HepG2 (cell line): ENCODE data around the gene HECTD1. TPM values are rescaled to one million over a fixed set of nuclear protein-coding genes. Genes with fewer than 3 reads are reported as not detected.
A peak's percentile ranks its signal among the peaks of the same experiment; 100 is the strongest.

ENCODE experiments used
- ARNTL ChIP-seq: sonication (generic); formaldehyde crosslinking; IDR thresholded peaks from 2 replicates; pipeline ENCODE4 v1.4.0; 2020; ENCODE audit warnings: mild to moderate bottlenecking, missing genetic modification reagents
- GPN1 ChIP-seq: sonication (generic); formaldehyde crosslinking; IDR thresholded peaks from 2 replicates; pipeline ENCODE4 v1.5.1; 2020; ENCODE audit warnings: missing genetic modification reagents, borderline replicate concordance
- NONO ChIP-seq, 2 experiments: fragments of 450-650 bp in 1 of 2; sonication (generic) in 1 of 2; formaldehyde crosslinking in 1 of 2; IDR thresholded peaks in 1 of 2; conservative IDR thresholded peaks in 1 of 2; 2 replicates each; pipeline versions ENCODE4 v1.6.1 to v1.8.0; 2017 to 2022; ENCODE audit warnings: mild to moderate bottlenecking in 1 of 2, missing genetic modification reagents in 1 of 2, moderate library complexity in 1 of 2
- POLR2AphosphoS5 ChIP-seq: IDR thresholded peaks from 2 replicates; pipeline ENCODE4 v1.6.1; 2012; ENCODE audit warnings: low read depth, low read length
- SP2 ChIP-seq: sonication (generic); formaldehyde crosslinking; IDR thresholded peaks from 2 replicates; pipeline ENCODE4 v1.5.1; 2020; ENCODE audit warnings: mild to moderate bottlenecking, missing genetic modification reagents
- ZNF660 ChIP-seq: sonication (generic); formaldehyde crosslinking; IDR thresholded peaks from 2 replicates; pipeline ENCODE4 v1.5.1; 2020; ENCODE audit warnings: mild to moderate bottlenecking, low read depth, missing genetic modification reagents, borderline replicate concordance
- polyA plus RNA-seq, 8 experiments: library from polyadenylated mRNA; depleted of rRNA in 3 of 8; stranded (reverse) in 7 of 8; unstranded in 1 of 8; fragments of >200 nt; fragmentation: Illumina TruSeq in 4 of 8; extraction: Trizol in 4 of 8; gene quantifications; 2 replicates each; pipeline versions ENCODE4 v1.2.1 to v1.2.3, GENCODE V29; 2011 to 2016; ENCODE audit warnings: low read depth in 4 of 8, missing spikeins in 1 of 8, mixed read lengths in 1 of 8; ENCODE audit not compliant: insufficient read depth in 1 of 8
- total RNA-seq, 5 experiments: library from RNA; depleted of rRNA; stranded (reverse); fragments of >200 nt; fragmentation: Illumina TruSeq; extraction: Trizol; gene quantifications; 2 replicates each; pipeline ENCODE4 v1.2.3, GENCODE V29; 2016; ENCODE audit warnings: low read depth in 1 of 5
- TF ChIP-seq, protein P1 (sequence below): sonication (generic); formaldehyde crosslinking; IDR thresholded peaks from 2 replicates; pipeline ENCODE4 v1.4.0; 2020; ENCODE audit warnings: missing genetic modification reagents, borderline replicate concordance
- TF ChIP-seq, protein P2 (sequence below): sonication (generic); formaldehyde crosslinking; IDR thresholded peaks from 2 replicates; pipeline ENCODE4 v1.5.0; 2020; ENCODE audit warnings: missing genetic modification reagents, mild to moderate bottlenecking, borderline replicate concordance
- TF ChIP-seq, protein P3 (sequence below): sonication (generic); formaldehyde crosslinking; IDR thresholded peaks from 2 replicates; pipeline ENCODE4 v1.5.1; 2020; ENCODE audit warnings: missing genetic modification reagents, mild to moderate bottlenecking, borderline replicate concordance
- TF ChIP-seq, protein P4 (sequence below): sonication (generic); formaldehyde crosslinking; IDR thresholded peaks from 2 replicates; pipeline ENCODE4 v1.5.1; 2020; ENCODE audit warnings: mild to moderate bottlenecking, missing genetic modification reagents
- TF ChIP-seq, protein P5 (sequence below): fragments of 450-650 bp; IDR thresholded peaks from 2 replicates; pipeline ENCODE4 v1.6.1; 2016
- TF ChIP-seq, protein P6 (sequence below): sonication (generic); formaldehyde crosslinking; IDR thresholded peaks from 2 replicates; pipeline ENCODE4 v1.4.0; 2020; ENCODE audit warnings: mild to moderate bottlenecking, missing genetic modification reagents

HECTD1 gene
- total and polyA plus RNA-seq, 2 of the 13 experiments (the other 11 are each of a cell fraction or from before 2014, with no cell fraction given), result 312 to 560 TPM

DNA sequence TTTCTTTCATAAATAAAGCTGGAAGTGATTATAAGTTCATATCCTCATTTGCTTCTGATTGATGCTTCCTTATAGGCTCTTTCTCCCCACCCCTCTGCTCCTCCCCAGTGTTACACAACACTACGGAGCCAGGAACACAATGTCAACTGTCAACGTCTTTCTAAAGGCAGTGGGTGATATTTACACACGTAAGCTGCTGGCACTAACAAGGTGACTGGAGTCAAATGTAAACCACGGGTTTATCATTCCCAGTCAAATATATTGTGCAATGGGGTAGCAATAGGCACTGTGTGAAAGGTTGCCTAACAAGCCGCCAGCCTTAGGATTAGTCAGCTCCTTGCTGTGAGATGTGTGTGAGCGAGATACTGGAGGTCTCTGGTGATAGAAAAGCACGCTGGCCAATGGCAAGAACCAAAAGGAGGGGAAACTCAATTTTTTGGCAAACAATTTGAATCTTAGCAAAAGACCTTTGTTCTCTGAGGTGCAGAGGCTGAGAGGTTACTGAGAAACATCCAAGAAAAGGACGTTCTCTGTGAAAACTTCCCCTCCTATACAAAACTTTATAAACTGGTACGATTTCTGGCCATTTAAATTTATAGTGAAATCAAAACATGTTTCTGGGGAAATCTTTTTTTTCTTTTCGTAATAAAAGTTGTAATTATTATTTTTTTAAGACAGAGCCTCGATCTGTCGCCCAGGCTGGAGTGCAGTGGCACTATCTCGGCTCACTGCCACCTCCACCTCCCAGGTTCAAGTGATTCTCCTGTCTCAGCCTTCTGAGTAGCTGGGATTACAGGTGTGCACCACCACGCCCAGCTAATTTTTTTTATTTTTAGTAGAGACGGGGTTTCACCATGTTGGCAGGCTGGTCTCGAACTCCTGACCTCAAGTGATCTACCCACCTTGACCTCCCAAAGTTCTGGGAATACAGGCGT, 22.3 kb upstream of the HECTD1 start (continued):
- TF ChIP-seq, protein P1, sequence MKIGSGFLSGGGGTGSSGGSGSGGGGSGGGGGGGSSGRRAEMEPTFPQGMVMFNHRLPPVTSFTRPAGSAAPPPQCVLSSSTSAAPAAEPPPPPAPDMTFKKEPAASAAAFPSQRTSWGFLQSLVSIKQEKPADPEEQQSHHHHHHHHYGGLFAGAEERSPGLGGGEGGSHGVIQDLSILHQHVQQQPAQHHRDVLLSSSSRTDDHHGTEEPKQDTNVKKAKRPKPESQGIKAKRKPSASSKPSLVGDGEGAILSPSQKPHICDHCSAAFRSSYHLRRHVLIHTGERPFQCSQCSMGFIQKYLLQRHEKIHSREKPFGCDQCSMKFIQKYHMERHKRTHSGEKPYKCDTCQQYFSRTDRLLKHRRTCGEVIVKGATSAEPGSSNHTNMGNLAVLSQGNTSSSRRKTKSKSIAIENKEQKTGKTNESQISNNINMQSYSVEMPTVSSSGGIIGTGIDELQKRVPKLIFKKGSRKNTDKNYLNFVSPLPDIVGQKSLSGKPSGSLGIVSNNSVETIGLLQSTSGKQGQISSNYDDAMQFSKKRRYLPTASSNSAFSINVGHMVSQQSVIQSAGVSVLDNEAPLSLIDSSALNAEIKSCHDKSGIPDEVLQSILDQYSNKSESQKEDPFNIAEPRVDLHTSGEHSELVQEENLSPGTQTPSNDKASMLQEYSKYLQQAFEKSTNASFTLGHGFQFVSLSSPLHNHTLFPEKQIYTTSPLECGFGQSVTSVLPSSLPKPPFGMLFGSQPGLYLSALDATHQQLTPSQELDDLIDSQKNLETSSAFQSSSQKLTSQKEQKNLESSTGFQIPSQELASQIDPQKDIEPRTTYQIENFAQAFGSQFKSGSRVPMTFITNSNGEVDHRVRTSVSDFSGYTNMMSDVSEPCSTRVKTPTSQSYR (CRISPR knock-in tag), result peak; percentile 94; the same call in 1 of the 2 replicates
- TF ChIP-seq POLR2AphosphoS5, result peak; percentile 63
- TF ChIP-seq ARNTL, result peak; percentile 99
- no peak for TF ChIP-seq GPN1 (CRISPR knock-in tag)
- TF ChIP-seq, protein P2, sequence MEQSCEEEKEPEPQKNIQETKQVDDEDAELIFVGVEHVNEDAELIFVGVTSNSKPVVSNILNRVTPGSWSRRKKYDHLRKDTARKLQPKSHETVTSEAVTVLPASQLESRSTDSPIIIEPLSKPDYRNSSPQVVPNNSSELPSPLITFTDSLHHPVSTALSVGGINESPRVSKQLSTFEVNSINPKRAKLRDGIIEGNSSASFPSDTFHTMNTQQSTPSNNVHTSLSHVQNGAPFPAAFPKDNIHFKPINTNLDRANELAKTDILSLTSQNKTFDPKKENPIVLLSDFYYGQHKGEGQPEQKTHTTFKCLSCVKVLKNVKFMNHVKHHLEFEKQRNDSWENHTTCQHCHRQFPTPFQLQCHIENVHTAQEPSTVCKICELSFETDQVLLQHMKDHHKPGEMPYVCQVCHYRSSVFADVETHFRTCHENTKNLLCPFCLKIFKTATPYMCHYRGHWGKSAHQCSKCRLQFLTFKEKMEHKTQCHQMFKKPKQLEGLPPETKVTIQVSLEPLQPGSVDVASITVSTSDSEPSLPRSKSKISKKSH (CRISPR knock-in tag), result no peak
- TF ChIP-seq, protein P3, sequence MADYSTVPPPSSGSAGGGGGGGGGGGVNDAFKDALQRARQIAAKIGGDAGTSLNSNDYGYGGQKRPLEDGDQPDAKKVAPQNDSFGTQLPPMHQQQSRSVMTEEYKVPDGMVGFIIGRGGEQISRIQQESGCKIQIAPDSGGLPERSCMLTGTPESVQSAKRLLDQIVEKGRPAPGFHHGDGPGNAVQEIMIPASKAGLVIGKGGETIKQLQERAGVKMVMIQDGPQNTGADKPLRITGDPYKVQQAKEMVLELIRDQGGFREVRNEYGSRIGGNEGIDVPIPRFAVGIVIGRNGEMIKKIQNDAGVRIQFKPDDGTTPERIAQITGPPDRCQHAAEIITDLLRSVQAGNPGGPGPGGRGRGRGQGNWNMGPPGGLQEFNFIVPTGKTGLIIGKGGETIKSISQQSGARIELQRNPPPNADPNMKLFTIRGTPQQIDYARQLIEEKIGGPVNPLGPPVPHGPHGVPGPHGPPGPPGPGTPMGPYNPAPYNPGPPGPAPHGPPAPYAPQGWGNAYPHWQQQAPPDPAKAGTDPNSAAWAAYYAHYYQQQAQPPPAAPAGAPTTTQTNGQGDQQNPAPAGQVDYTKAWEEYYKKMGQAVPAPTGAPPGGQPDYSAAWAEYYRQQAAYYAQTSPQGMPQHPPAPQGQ (CRISPR knock-in tag), result peak; percentile 100
- TF ChIP-seq, protein P4, sequence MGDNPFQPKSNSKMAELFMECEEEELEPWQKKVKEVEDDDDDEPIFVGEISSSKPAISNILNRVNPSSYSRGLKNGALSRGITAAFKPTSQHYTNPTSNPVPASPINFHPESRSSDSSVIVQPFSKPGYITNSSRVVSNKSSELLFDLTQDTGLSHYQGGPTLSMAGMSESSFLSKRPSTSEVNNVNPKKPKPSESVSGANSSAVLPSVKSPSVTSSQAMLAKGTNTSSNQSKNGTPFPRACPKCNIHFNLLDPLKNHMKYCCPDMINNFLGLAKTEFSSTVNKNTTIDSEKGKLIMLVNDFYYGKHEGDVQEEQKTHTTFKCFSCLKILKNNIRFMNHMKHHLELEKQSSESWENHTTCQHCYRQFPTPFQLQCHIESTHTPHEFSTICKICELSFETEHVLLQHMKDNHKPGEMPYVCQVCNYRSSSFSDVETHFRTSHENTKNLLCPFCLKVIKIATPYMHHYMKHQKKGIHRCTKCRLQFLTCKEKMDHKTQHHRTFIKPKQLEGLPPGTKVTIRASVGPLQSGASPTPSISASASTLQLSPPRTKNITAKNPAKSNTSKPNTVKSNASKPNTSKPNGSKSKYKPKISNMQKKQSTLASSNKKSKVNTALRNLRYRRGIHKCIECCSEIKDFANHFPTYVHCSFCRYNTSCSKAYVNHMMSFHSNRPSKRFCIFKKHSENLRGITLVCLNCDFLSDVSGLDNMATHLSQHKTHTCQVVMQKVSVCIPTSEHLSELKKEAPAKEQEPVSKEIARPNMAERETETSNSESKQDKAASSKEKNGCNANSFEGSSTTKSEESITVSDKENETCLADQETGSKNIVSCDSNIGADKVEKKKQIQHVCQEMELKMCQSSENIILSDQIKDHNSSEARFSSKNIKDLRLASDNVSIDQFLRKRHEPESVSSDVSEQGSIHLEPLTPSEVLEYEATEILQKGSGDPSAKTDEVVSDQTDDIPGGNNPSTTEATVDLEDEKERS (CRISPR knock-in tag), result peak; percentile 100
- peak; percentile 87 for TF ChIP-seq SP2 (CRISPR knock-in tag)
- TF ChIP-seq, protein P5, sequence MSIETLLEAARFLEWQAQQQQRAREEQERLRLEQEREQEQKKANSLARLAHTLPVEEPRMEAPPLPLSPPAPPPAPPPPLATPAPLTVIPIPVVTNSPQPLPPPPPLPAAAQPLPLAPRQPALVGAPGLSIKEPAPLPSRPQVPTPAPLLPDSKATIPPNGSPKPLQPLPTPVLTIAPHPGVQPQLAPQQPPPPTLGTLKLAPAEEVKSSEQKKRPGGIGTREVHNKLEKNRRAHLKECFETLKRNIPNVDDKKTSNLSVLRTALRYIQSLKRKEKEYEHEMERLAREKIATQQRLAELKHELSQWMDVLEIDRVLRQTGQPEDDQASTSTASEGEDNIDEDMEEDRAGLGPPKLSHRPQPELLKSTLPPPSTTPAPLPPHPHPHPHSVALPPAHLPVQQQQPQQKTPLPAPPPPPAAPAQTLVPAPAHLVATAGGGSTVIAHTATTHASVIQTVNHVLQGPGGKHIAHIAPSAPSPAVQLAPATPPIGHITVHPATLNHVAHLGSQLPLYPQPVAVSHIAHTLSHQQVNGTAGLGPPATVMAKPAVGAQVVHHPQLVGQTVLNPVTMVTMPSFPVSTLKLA, result peak; percentile 93
- no peak for TF ChIP-seq NONO (IDR thresholded peaks at IDR 0.05)
- TF ChIP-seq NONO (CRISPR knock-in tag; conservative IDR thresholded peaks at IDR 0.05), result peak; percentile 100
- TF ChIP-seq, protein P6, sequence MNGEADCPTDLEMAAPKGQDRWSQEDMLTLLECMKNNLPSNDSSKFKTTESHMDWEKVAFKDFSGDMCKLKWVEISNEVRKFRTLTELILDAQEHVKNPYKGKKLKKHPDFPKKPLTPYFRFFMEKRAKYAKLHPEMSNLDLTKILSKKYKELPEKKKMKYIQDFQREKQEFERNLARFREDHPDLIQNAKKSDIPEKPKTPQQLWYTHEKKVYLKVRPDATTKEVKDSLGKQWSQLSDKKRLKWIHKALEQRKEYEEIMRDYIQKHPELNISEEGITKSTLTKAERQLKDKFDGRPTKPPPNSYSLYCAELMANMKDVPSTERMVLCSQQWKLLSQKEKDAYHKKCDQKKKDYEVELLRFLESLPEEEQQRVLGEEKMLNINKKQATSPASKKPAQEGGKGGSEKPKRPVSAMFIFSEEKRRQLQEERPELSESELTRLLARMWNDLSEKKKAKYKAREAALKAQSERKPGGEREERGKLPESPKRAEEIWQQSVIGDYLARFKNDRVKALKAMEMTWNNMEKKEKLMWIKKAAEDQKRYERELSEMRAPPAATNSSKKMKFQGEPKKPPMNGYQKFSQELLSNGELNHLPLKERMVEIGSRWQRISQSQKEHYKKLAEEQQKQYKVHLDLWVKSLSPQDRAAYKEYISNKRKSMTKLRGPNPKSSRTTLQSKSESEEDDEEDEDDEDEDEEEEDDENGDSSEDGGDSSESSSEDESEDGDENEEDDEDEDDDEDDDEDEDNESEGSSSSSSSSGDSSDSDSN, result peak; percentile 90
- no peak for TF ChIP-seq ZNF660 (CRISPR knock-in tag)
